Breast epithelium (tissue), 3 donors: Measurements from ENCODE around the gene FAM168A.

ENCODE experiments used
- CTCF ChIP-seq, 3 donors: fragments of 450-650 bp; IDR thresholded peaks; one replicate each; pipeline ENCODE4 v1.5.1; 2016 to 2017; ENCODE audit warnings: antibody characterized with exemption in 3 of 3, mild to moderate bottlenecking in 3 of 3, moderate library complexity in 3 of 3
- POLR2A ChIP-seq: fragments of 450-650 bp; IDR thresholded peaks from one replicate; pipeline ENCODE4 v1.6.1; 2016; ENCODE audit warnings: antibody characterized with exemption, mild to moderate bottlenecking, moderate library complexity
- POLR2AphosphoS5 ChIP-seq, 3 donors: sonication (generic); formaldehyde crosslinking; IDR thresholded peaks; one replicate each; pipeline ENCODE4 v1.6.1; 2017; ENCODE audit warnings: antibody characterized with exemption in 3 of 3

- TF ChIP-seq CTCF (IDR thresholded peaks at IDR 0.05) (no peak), POLR2A (no peak), POLR2AphosphoS5 (IDR thresholded peaks at IDR 0.05) (no peak)
Measured at GRCh38 chr11:73645121-73645969, 47.4 kb upstream of the FAM168A start.
